GM18909 (cell line): ENCODE data around the gene ANKRD55.
"Not testable (repeated sequence)": the region's sequence is repeated elsewhere in the genome, so short reads cannot be mapped to it uniquely, and the experiment has no call there.

ENCODE experiments used
- ATAC-seq: cut with Tn5 transposase; IDR thresholded peaks from one replicate; pipeline ENCODE4 v1.9.1; 2021; ENCODE audit warnings: mild to moderate bottlenecking; ENCODE audit not compliant: unreplicated experiment, poor library complexity

ANKRD55 gene

GRCh38 chr5:56175488-56175887 is 57.6 kb downstream of the ANKRD55 start:
- no peak for ATAC-seq

GRCh38 chr5:56175021-56175420 is 58.1 kb downstream of the ANKRD55 start:
- no peak for ATAC-seq

GRCh38 chr5:56172241-56172640 is 60.9 kb downstream of the ANKRD55 start:
- ATAC-seq, result no peak

GRCh38 chr5:56170557-56170956 is 62.6 kb downstream of the ANKRD55 start:
- no peak for ATAC-seq

- no peak for ATAC-seq
Observed at GRCh38 chr5:56169949-56170348, 63.2 kb downstream of the ANKRD55 start.

GRCh38 chr5:56169281-56169680 is 63.8 kb downstream of the ANKRD55 start:
- no peak for ATAC-seq

GRCh38 chr5:56168066-56168478 is 65.1 kb downstream of the ANKRD55 start:
- ATAC-seq, result no peak

- no peak for ATAC-seq
Observed at GRCh38 chr5:56167519-56167918, 65.6 kb downstream of the ANKRD55 start.

GRCh38 chr5:56166671-56167385 is 66.3 kb downstream of the ANKRD55 start:
- ATAC-seq, result no peak

GRCh38 chr5:56164376-56164775 is 68.8 kb downstream of the ANKRD55 start:
- no peak for ATAC-seq

GRCh38 chr5:56161927-56162326 is 71.2 kb downstream of the ANKRD55 start:
- no peak for ATAC-seq

- ATAC-seq, result no peak
Observed at GRCh38 chr5:56161439-56161823, 71.7 kb downstream of the ANKRD55 start.

GRCh38 chr5:56160723-56161438 is 72.2 kb downstream of the ANKRD55 start:
- no peak for ATAC-seq

- ATAC-seq, result no peak
Observed at GRCh38 chr5:56159521-56159947, 73.6 kb downstream of the ANKRD55 start.

GRCh38 chr5:56158331-56158960 is 74.7 kb downstream of the ANKRD55 start:
- ATAC-seq, result no peak

- ATAC-seq, result not testable (repeated sequence)
Observed at GRCh38 chr5:56157191-56157621, 75.9 kb downstream of the ANKRD55 start.

GRCh38 chr5:56156585-56157190 is 76.4 kb downstream of the ANKRD55 start:
- peak; percentile 71 for ATAC-seq

GRCh38 chr5:56155992-56156584 is 77.0 kb downstream of the ANKRD55 start:
- ATAC-seq, result peak; percentile 6

GRCh38 chr5:56154732-56155484 is 78.2 kb downstream of the ANKRD55 start:
- no peak for ATAC-seq

- peak; percentile 35 for ATAC-seq
Observed at GRCh38 chr5:56152437-56152836, 80.7 kb downstream of the ANKRD55 start.
